NCI-H2029 (cell line): ENCODE data around the gene STMN1.

Experiments
- DNase-seq: peaks from one replicate; lab custom pipeline; 2025; lab: John Stamatoyannopoulos, UW

The STMN1 gene

GRCh38 chr1:25922056-25922970 lies 16.1 kb upstream of the STMN1 start:
- peak; percentile 29 for DNase-seq

DNA sequence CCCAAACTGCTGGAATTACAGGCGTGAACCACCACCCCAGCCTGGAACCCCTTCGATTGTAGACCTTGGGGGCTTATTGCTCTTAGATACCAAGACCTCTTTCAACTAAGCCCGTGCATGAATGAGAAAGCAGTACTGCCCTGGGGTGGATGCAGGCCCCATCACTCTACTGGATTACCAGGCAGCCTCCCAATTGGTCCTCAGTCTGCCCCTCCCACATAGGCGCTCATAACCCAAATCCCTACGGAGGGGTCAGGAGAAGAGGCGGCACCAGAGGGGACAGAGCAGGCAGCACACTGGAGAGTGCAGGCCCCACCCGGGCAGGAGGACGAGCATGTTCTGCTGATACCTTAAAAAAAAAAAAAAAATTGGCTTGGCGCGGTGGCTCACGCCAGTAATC lies 12.4 kb upstream of the STMN1 start:
- DNase-seq = no peak

GRCh38 chr1:25917996-25918395 lies 11.8 kb upstream of the STMN1 start:
- no peak for DNase-seq

DNA sequence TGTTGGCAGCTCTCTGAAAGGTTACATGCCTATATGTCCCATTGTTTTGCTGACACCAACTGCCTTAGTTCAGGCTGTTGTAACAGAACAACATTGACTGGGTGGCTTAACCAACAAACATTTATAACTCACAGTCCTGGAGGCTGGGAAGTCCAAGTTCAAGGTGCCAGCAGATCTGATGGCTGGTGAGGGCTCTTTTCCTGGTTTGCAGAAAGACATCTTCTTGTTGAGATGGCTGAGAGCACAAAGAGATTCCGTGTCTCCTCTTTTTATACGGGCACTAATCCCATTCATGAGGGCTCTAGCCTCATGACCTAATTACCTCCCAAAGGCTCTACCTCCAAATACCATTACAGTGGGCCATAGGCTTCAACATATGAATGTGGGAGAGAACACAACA lies 10.2 kb upstream of the STMN1 start:
- no peak for DNase-seq

- no peak for DNase-seq
Observed at GRCh38 chr1:25914074-25914995, 8.1 kb upstream of the STMN1 start.

DNA sequence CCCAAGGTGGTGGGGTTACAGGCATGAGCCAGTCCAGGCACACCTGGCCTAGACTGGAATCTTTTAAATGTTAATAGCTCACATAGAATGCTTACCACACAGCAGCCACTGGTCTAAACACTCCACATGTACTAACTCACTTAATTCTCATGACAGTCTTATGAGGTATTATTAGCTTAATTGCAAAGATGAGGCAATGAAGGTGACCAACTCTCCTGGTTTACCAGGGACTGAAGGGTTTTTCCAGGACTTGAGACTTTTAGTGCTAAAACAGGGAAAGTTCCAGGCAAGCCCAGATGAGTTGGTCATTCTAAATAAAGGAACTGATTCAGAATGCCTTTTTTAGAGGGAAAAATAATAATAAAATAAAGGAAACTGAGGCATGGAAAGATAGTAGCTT lies 7.0 kb upstream of the STMN1 start:
- DNase-seq = no peak

GRCh38 chr1:25912076-25912831 lies 6.0 kb upstream of the STMN1 start:
- no peak for DNase-seq

- DNase-seq = no peak
Observed at GRCh38 chr1:25911162-25911561, 4.9 kb upstream of the STMN1 start.

- no peak for DNase-seq
Observed at GRCh38 chr1:25909040-25909439, 2.8 kb upstream of the STMN1 start.

DNA sequence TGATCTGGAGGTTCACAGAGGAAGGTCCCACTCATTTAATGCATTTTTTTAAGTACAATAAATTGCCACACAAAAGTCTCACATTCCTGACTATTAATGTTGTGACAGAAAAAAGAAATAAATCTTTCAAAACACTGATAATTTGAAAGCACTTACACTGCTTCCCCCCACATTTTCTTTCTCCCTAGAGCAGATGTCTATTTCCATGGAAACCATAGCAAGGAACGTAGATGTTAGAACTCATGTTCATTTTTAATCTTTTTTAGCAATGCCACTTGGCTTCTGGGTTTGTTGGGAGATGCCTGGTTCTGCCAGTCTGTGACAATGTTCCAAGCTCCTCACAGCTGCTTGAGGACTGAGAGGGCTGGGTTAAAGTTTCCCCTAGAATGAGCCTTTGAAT lies 1.9 kb upstream of the STMN1 start:
- DNase-seq = no peak

DNA sequence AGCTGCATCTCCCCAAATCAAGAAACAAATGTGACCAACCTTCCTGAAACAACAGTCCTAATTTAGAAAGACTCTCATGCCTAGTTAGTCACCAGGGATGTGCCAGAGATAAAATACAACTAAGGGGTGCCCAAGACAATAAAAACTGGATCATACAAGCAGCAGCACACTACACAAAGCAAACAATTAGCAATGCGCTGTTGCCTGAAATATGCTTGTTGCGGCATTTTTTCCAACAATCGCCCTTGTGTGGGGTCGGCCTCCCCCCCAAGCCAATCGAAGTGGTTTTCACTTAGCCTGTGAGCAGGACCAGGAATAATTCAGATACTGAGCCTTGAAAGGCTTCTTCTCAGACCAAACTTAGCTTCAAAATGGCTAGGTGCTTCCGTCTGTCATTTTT lies 1.4 kb upstream of the STMN1 start:
- no peak for DNase-seq

DNA sequence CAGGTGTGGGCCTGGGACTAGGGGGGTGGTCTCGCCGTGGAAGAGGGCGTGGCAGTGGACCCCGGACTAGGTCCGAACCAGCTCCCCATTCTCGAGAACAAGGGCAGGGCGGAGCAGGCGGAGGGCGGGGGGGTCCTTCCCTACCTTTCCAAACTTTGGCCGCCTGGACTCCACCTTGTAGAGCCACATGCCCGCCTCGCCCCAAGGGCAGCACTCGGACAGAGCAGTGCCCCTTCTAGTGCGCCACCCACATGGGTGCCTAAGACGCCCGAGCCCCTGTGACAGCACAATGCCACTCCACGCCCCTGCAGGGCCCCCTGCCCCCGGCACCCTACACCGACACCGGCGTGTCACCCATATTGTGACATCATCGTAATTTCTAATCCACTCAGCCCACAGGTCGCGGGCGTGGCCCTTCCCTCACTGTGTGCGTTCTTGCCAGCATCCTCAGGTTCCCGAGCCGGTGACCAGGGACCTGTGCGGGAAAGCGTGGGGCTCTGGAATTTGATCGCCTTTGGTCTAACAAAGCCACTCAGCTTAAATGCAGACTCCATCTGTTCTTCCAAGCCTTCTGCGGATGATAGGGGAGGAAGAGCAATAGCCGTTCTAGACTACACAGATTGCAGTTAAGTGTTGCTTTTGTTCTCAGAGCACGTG lies 553 bp upstream of the STMN1 start:
- DNase-seq = no peak

DNA sequence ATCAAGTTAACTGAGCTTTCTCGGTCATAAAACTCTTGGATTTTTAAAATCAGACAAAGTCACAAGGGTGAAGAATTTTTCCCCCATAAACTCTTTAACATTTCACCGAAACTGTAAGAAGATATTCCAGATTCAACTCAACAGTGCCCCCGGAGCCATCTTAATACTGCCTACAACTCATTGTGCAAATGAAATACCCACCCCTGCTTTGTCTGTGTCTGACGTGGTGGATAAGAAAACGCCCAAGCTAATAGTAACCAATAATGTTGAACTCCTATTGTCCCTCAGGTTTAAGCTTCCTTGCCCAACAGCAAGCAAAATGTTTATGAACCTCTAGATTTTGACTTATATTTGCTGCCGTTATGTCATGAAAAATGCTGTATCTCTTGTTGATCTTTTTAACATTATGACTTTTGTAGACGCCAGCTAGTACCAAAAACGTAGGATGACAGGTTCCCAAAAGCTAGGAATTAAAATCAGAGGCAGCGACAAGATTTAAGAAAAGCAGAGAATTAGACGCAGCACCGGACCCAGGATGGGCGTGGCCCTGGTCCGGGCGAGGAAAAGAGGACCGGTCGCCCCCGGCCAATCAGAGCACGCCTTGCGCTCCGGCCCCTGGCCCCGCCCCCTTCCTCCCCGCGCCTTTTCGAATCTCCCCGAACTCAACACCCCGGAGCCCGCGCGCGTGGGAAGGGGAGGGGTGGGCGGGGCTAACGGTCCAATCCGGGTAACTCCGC lies 1.1 kb downstream of the STMN1 start:
- peak; percentile 87 for DNase-seq

GRCh38 chr1:25903986-25904385 lies 2.2 kb downstream of the STMN1 start:
- DNase-seq = no peak

DNA sequence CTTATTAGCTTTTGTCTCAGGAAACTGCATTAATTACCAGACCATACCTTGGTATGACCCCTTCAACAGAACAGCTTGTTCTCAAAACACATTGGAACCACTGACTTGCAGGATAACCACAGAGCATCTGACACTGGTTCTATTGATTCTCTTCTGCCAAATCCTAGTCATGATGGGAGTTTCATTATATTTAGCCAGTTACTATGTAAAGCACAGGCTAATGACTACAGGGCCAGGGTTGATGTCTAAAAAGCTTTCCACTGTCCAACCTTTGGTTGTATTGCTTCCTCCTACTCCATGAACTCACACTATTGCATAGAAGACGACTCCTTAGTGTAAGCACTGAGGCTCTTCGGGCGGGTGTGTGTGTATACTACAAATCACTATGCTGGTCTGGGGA lies 3.8 kb downstream of the STMN1 start:
- no peak for DNase-seq

- DNase-seq = no peak
Observed at GRCh38 chr1:25900219-25900618, 6.0 kb downstream of the STMN1 start.

GRCh38 chr1:25899792-25900191 lies 6.4 kb downstream of the STMN1 start:
- DNase-seq = no peak

- no peak for DNase-seq
Observed at GRCh38 chr1:25898223-25899015, 7.8 kb downstream of the STMN1 start.

GRCh38 chr1:25897754-25898153 lies 8.5 kb downstream of the STMN1 start:
- DNase-seq = no peak

- peak; percentile 23 for DNase-seq
Observed at GRCh38 chr1:25896266-25896665, 10.0 kb downstream of the STMN1 start.
